GM12878 (cell line): ENCODE data around the gene JAML. TPM values are rescaled to one million over a fixed set of nuclear protein-coding genes. Genes with fewer than 3 reads are reported as not detected.

ENCODE experiments used
- ATAC-seq: fragments of 200-7000 bp; cut with Tn5 transposase; 3 replicates; pipeline ENCODE4 v1.9.1; 2020; ENCODE audit warnings: mild to moderate bottlenecking, moderate library complexity
- BruUV-seq: library from RNA; stranded (reverse); fragments of 400-500 nt; replicated peaks from 2 replicates; lab custom pipeline; 2021; lab: Mats Ljungman, UMichigan
- CTCF ChIA-PET: fragments of 300-600 bp; sonication (Branson Sonifier 250); formaldehyde crosslinking; extraction: SDS; loops from one replicate; lab custom pipeline; 2021; ENCODE audit warnings: inconsistent platforms; lab: Yijun Ruan, JAX
- POLR2A ChIA-PET: fragments of 350-600 bp; formaldehyde crosslinking; extraction: SDS; loops from one replicate; lab custom pipeline; 2021; ENCODE audit warnings: inconsistent platforms; lab: Charles Lee
- RAD21 ChIA-PET: fragments of 300-600 bp; sonication (Branson Sonifier 250); formaldehyde crosslinking; loops from one replicate; lab custom pipeline; 2023; ENCODE audit warnings: antibody characterized with exemption; ENCODE audit not compliant: unreplicated experiment; lab: Charles Lee
- SMC1A ChIA-PET: fragments of 300-600 bp; sonication (Branson Sonifier 250); formaldehyde crosslinking; loops from one replicate; lab custom pipeline; 2023; ENCODE audit not compliant: unreplicated experiment, uncharacterized antibody; lab: Charles Lee
- DNase-seq: peaks from one replicate; pipeline ENCODE4 v3.0.0-alpha.2; 2011; ENCODE audit warnings: low read depth, low spot score
- FAIRE-seq: peaks from 3 replicates; lab custom pipeline; 2011; peaks lifted over from hg19 to GRCh38; lab: Jason Lieb, UNC
- H2AFZ ChIP-seq: 2 replicates; pipeline ENCODE4 v1.6.0; 2011; ENCODE audit warnings: low read depth, low read length, control low read depth; ENCODE audit not compliant: control insufficient read depth
- H3K27ac ChIP-seq: 2 replicates; pipeline ENCODE4 v1.5.1; 2011; ENCODE audit warnings: control low read depth; ENCODE audit not compliant: control insufficient read depth, insufficient read depth
- H3K27me3 ChIP-seq, 2 experiments: replicated peaks in 1 of 2; 2 replicates each; pipeline versions ENCODE4 v1.6.0 to v1.6.1; 2011; ENCODE audit warnings: low read length in 1 of 2; ENCODE audit not compliant: control insufficient read depth in 2 of 2, insufficient read depth in 2 of 2
- H3K36me3 ChIP-seq, 2 experiments: 2 replicates each; pipeline ENCODE4 v1.5.1; 2011; ENCODE audit warnings: low read length in 1 of 2; ENCODE audit not compliant: control insufficient read depth in 2 of 2, insufficient read depth in 2 of 2
- H3K4me1 ChIP-seq: 2 replicates; pipeline ENCODE4 v1.6.1; 2011; ENCODE audit warnings: mild to moderate bottlenecking, low read length, moderate library complexity, mixed read lengths; ENCODE audit not compliant: control insufficient read depth, insufficient read depth
- H3K4me2 ChIP-seq: 2 replicates; pipeline ENCODE4 v1.6.0; 2011; ENCODE audit warnings: control low read depth; ENCODE audit not compliant: control insufficient read depth, insufficient read depth
- H3K4me3 ChIP-seq: fragments of 200-600 bp; sonication (generic); 2 replicates; pipeline ENCODE4 v1.5.1; 2016
- H3K79me2 ChIP-seq: 2 replicates; pipeline ENCODE4 v1.6.0; 2011; ENCODE audit warnings: low read length; ENCODE audit not compliant: control insufficient read depth, insufficient read depth
- H3K9ac ChIP-seq: 2 replicates; pipeline ENCODE4 v1.8.0; 2011; ENCODE audit warnings: low read length, control low read depth, mixed read lengths; ENCODE audit not compliant: control insufficient read depth, insufficient read depth
- H3K9me3 ChIP-seq: replicated peaks from 3 replicates; pipeline ENCODE4 v1.5.1; 2011; ENCODE audit warnings: mild to moderate bottlenecking, low read length; ENCODE audit not compliant: control insufficient read depth, insufficient read depth
- H4K20me1 ChIP-seq: 2 replicates; pipeline ENCODE4 v1.6.0; 2011; ENCODE audit not compliant: control insufficient read depth, insufficient read depth
- ASH2L ChIP-seq: fragments of 300-600, 200-600 bp; sonication (generic); IDR thresholded peaks from 2 replicates; pipeline ENCODE4 v1.6.1; 2017; ENCODE audit warnings: low read depth, mild to moderate bottlenecking, borderline replicate concordance
- MEF2B ChIP-seq: fragments of 450-650 bp; IDR thresholded peaks from 2 replicates; pipeline ENCODE4 v1.6.1; 2018; ENCODE audit warnings: mild to moderate bottlenecking, moderate library complexity; ENCODE audit not compliant: partially characterized antibody, poor library complexity, severe bottlenecking
- RAD21 ChIP-seq: IDR thresholded peaks from 2 replicates; pipeline ENCODE4 v1.6.1; 2011; ENCODE audit warnings: mild to moderate bottlenecking, low read depth, low read length, moderate library complexity; ENCODE audit not compliant: insufficient read depth
- ZNF24 ChIP-seq: fragments of 450-650 bp; IDR thresholded peaks from 2 replicates; pipeline ENCODE4 v1.6.1; 2017; ENCODE audit warnings: antibody characterized with exemption, mild to moderate bottlenecking
- WGBS: methylation state at CpG from one replicate; pipeline ENCODE4 v1.1.6; 2016; ENCODE audit warnings: low lambda C conversion rate; ENCODE audit not compliant: insufficient replicate concordance, insufficient coverage; ENCODE audit errors: missing lambda C conversion rate; 5-methylcytosine and 5-hydroxymethylcytosine counted together
- in situ Hi-C: fragments of 300-500 bp; cut with MboI; formaldehyde crosslinking; loops from 9 replicates; pipeline ENCODE4 v1.14.3; 2018; ENCODE audit warnings: mixed read lengths
- intact Hi-C: fragments of 100-400 bp; cut with micrococcal nuclease; formaldehyde crosslinking; loops from one replicate; pipeline ENCODE4 v1.14.2; 2022; ENCODE audit not compliant: unreplicated experiment
- polyA plus RNA-seq, 11 experiments: library from polyadenylated mRNA; depleted of rRNA in 4 of 11; unstranded in 6 of 11; stranded (reverse) in 5 of 11; fragments of >200 nt; fragmentation: Nextera tagmentation in 4 of 11; fragmentation: Illumina TruSeq in 1 of 11; extraction: Ambion mirVana in 4 of 11; extraction: Trizol in 1 of 11; gene quantifications; 1 replicate in 1 of 11; 2 replicates in 10 of 11; pipeline versions ENCODE4 v1.2.1 to v1.2.3, GENCODE V29; 2011 to 2016; ENCODE audit warnings: inconsistent platforms in 2 of 11, missing spikeins in 2 of 11, low read depth in 1 of 11
- total RNA-seq, 4 experiments: library from RNA; depleted of rRNA in 3 of 4; stranded (reverse); fragments of >200 nt in 3 of 4; fragmentation: Illumina TruSeq in 1 of 4; extraction: Trizol in 1 of 4; gene quantifications; 2 replicates each; pipeline versions ENCODE4 v1.2.1 to v1.2.3, GENCODE V29; 2013 to 2021
- TF ChIP-seq, protein P1 (sequence below), 3 experiments: IDR thresholded peaks in 2 of 3; conservative IDR thresholded peaks in 1 of 3; 2 replicates each; pipeline ENCODE4 v1.5.1; 2011; ENCODE audit warnings: low read depth in 3 of 3, low read length in 3 of 3, mild to moderate bottlenecking in 3 of 3, control low read depth in 2 of 3, moderate library complexity in 2 of 3, inconsistent platforms in 1 of 3, mixed read lengths in 1 of 3; ENCODE audit not compliant: control insufficient read depth in 2 of 3, insufficient read depth in 1 of 3; ENCODE audit errors: extremely low read depth in 1 of 3
- TF ChIP-seq, protein P2 (sequence below): IDR thresholded peaks from 2 replicates; pipeline ENCODE4 v1.6.1; 2012; ENCODE audit warnings: low read length, inconsistent platforms

Gene JAML
- total and polyA plus RNA-seq, 10 of the 15 experiments (the other 5 are each of a cell fraction or from before 2014, with no cell fraction given), result 0.60 to 8.1 (median 3.5) TPM

DNA sequence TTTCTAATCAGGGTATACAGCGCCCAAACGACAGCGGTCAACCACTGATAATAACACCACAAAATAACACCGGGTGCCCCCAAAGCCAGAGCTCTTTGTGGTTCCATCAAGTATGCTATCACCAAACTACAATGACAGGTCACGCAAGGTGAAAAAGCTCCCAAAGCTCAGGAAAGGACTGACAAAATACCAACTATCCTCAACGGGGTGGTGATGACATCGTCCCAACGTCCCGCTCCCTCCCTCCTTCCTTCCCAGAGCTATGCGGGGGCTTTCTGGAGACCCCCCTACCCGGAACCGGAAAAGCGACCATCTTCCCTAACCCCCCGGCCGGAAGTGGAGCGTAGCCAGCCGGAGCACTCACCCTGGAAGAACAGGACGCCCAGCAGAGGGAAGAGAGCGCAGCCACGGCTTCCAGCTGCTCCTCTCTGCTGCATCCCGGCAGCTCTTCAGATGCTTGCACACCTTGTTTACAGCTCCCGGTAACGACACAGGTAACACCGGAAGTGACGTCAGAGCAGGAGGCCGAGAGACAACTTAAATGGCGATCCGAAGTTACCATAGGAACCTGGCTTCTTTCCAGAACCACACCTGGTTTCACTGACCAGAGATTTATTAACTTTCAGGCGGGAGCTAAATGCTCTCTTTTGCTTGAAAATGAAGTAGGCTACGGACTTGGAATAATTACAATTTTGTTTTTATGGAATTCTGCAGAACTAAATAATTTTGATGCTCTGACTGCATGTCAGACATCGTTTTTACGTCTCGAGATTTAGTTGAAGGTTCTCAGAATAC lies 27.2 kb upstream of the JAML start, which contains the start of gene MPZL3 (continued):
- TF ChIP-seq, protein P1, sequence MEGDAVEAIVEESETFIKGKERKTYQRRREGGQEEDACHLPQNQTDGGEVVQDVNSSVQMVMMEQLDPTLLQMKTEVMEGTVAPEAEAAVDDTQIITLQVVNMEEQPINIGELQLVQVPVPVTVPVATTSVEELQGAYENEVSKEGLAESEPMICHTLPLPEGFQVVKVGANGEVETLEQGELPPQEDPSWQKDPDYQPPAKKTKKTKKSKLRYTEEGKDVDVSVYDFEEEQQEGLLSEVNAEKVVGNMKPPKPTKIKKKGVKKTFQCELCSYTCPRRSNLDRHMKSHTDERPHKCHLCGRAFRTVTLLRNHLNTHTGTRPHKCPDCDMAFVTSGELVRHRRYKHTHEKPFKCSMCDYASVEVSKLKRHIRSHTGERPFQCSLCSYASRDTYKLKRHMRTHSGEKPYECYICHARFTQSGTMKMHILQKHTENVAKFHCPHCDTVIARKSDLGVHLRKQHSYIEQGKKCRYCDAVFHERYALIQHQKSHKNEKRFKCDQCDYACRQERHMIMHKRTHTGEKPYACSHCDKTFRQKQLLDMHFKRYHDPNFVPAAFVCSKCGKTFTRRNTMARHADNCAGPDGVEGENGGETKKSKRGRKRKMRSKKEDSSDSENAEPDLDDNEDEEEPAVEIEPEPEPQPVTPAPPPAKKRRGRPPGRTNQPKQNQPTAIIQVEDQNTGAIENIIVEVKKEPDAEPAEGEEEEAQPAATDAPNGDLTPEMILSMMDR (IDR thresholded peaks at IDR 0.05 in 2 of 3, conservative IDR thresholded peaks at IDR 0.05 in 1 of 3; ENCODE audit: control insufficient read depth in 2 of 3, extremely low read depth in 1 of 3, insufficient read depth in 1 of 3, low read depth in 3 of 3, low read length in 3 of 3), result no peak
- TF ChIP-seq, protein P2, sequence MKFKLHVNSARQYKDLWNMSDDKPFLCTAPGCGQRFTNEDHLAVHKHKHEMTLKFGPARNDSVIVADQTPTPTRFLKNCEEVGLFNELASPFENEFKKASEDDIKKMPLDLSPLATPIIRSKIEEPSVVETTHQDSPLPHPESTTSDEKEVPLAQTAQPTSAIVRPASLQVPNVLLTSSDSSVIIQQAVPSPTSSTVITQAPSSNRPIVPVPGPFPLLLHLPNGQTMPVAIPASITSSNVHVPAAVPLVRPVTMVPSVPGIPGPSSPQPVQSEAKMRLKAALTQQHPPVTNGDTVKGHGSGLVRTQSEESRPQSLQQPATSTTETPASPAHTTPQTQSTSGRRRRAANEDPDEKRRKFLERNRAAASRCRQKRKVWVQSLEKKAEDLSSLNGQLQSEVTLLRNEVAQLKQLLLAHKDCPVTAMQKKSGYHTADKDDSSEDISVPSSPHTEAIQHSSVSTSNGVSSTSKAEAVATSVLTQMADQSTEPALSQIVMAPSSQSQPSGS, result peak; percentile 61
- TF ChIP-seq ZNF24, result no peak
- TF ChIP-seq MEF2B, result peak; percentile 70

DNA sequence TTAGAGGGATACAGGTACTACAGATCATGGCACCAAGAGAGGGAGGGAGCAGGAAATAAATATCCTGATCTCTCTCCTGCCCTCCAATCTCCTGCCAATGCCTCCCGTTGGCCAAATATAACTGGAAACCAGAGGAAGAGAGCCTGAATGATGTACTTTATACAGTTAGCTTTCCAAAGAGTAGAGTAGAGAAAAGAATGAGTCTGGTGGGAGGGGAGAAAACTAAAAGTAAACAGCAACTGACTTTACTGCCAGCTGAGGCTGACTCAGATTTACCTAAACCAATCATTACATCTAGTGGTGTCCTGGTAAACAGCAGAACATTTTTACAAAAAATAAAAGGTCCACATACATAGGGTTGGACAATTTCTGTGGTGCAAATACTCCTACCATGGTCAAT lies 22.2 kb upstream of the JAML start:
- 0 out of 2 replicates have a peak, but pooled peaks have one; percentile 11 for TF ChIP-seq RAD21
- TF ChIP-seq ASH2L, result no peak
- Histone ChIP-seq H2AFZ (no peak overlapping the region), H3K36me3 (no peaks in the 10 kb centered on the region), H3K4me1 (peaks cover 7% of the 10 kb centered on the region; the same call in 1 of the 2 replicates), H4K20me1 (no peaks in the 10 kb centered on the region), H3K27ac (no peak overlapping the region), H3K9ac (no peak overlapping the region), H3K9me3 (no peaks in the 10 kb centered on the region; the same call in 2 of the 3 replicates), H3K4me3 (no peak overlapping the region), H3K4me2 (no peak overlapping the region), H3K27me3 (no peaks in the 10 kb centered on the region), H3K79me2 (no peaks in the 10 kb centered on the region; the same call in 1 of the 2 replicates)
- RAD21 ChIA-PET, result interaction anchor here (1.5 to 3.5 kb wide), 2 partner anchors 33 to 48 kb away, joined by 9 to 16 read pairs; no protein-coding TSS in a partner anchor
- BruUV-seq, result no TSS peak
- POLR2A ChIA-PET, result interaction anchor here (0.6 to 1.2 kb wide), 4 partner anchors 22 to 99 kb away, joined by 3 to 5 read pairs (median 4); partner anchors contain the start of gene JAML
- FAIRE-seq (no peak), DNase-seq (no peak), ATAC-seq (peak; percentile 2; the same call in 1 of the 3 replicates)
- SMC1A ChIA-PET, result interaction anchor here (0.8 to 6.9 kb wide), 7 partner anchors 16 to 76 kb away, joined by 3 to 42 read pairs (median 4); partner anchors contain the start of gene JAML
- in situ Hi-C loops (no loop called here), intact Hi-C loops (no loop called here)
- CTCF ChIA-PET, result interaction anchor here (0.6 to 2.9 kb wide), 3 partner anchors 17 to 48 kb away, joined by 4 to 19 read pairs (median 5); no protein-coding TSS in a partner anchor
- 92% methylated on average over 1 of the region's 1 CpG for WGBS
